ENCODE results near the gene IQCH.

Gene IQCH

DNA sequence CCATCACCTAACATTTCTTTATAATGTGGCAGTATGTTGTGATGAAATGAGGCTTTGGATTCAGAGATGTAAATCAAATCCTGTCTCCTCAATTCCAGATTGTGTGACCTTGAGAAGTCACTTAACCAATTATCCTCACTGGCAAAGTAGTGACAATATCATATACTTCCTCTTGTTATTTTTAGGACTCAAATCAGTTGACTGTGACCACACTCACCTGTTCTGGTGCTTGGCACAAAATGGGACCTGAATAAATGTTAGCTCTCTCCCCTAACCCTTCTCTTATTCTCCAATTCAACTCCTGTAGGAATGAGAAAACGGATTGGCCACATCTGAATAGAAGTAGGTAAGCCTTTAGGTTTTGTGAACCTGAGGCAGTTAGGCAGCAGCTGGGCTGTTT, 42.1 kb downstream of the IQCH start:
- in situ Hi-C loops (cut with MboI; ENCODE audit: low sequenced_read_pairs), result no loop called here

DNA sequence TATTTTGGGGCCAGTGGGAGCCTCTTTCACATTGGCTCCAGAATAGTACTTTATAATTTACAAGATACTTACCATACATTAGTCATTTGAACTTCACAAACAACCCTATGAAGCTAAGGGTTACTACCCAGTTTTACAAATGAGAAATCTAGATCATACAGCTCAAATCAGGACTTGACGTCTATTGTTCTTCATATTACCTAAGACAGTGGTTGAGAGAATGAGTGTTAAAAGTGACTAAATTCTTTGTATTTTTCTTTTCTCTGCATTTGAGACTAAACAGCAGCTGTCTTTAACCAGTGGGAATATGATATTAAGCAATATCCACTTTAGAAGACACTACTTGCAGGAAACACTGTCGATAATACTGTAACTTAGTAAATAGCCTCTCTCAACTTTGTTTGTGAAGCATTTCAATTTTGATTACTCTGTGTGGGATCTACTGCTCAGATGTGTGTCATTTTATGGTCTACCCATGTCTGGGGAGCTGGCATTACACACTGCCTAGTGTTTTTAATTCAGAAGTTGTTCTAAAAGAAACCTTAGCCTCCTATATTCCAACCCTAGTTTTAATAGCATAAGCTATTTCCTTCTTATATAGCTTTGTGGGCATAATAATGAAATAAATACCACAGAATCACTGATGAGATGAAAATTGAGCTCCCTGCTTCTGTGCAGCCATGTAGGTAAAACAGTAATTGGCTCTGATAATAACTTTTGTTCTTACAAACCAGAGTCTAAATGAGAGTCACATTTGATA, 45.9 kb downstream of the IQCH start:
- in situ Hi-C loops (cut with MboI; ENCODE audit: low sequenced_read_pairs), result loop anchor here (10.0 kb wide), 1 partner anchor 346 kb away; no protein-coding TSS in a partner anchor

DNA sequence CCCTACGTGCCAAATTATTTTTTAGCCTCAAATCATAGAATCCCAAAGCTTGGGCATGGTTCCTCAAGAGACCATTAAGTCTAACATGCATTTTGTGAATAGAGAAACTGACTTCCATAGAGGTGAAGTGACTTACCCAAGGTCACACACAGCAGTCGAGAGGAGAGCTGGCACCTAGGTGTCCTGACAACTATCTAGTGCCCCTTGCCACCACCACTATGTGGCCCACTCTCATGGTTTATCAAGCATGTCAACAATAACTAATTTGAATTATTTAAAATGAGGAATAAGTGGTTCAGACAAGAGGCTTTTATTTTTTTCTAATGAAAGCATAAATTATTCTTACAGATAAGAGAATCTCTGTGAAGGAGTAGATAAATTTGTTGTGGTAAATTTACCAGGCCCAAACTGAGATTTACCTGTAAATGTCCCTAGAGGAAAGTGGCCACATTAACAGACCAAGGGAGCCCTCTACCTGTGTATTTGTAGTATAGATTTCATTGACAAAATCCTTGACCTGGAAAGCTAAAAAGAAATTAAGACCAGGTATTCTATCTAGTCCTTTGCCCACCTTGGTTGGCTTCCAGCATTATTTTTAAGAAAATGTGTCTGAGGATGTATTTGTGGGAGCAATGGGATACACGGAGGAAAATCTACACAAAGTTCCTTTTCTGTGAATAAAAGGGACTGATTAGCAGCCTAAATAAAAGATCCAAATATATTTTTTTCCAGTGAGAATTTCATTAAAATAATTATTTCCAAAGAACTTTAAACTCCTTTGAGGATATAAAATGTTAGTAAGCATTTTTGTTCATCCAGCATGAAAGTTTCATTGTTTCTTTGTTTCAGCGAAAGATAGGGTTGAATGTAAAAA, 49.1 kb downstream of the IQCH start:
- in situ Hi-C loops (cut with MboI; ENCODE audit: low sequenced_read_pairs), result loop anchor here (10.0 kb wide), 1 partner anchor 349 kb away; no protein-coding TSS in a partner anchor

GRCh38 chr15:67304778-67305177, 50.2 kb downstream of the IQCH start:
- in situ Hi-C loops (cut with MboI; ENCODE audit: low sequenced_read_pairs), result loop anchor here (10.0 kb wide), 1 partner anchor 350 kb away; no protein-coding TSS in a partner anchor

- in situ Hi-C loops (cut with MboI; ENCODE audit: low sequenced_read_pairs), result loop anchor here (10.0 kb wide), 1 partner anchor 351 kb away; no protein-coding TSS in a partner anchor
Observed at GRCh38 chr15:67305506-67305905, 50.9 kb downstream of the IQCH start.

DNA sequence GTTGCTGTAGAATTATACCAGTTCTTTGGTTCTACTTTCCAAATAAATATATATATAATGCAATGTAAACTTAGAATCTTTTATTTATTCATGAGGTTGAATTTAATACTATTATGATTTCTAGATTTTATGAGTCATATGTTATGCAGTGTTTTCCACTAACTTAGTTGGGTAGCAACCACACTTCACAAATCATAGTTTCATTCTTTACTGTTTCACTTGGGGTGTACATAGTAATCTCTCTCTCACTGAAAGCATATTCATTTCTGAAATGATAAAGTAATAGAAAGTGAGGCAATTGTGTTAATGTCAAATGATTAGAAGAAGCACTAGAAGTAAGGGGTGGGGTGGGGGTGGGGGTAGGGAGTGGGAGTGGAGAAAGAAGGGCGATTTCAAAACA, 52.6 kb downstream of the IQCH start:
- in situ Hi-C loops (cut with MboI; ENCODE audit: low sequenced_read_pairs), result loop anchor here (10.0 kb wide), 1 partner anchor 352 kb away; no protein-coding TSS in a partner anchor

DNA sequence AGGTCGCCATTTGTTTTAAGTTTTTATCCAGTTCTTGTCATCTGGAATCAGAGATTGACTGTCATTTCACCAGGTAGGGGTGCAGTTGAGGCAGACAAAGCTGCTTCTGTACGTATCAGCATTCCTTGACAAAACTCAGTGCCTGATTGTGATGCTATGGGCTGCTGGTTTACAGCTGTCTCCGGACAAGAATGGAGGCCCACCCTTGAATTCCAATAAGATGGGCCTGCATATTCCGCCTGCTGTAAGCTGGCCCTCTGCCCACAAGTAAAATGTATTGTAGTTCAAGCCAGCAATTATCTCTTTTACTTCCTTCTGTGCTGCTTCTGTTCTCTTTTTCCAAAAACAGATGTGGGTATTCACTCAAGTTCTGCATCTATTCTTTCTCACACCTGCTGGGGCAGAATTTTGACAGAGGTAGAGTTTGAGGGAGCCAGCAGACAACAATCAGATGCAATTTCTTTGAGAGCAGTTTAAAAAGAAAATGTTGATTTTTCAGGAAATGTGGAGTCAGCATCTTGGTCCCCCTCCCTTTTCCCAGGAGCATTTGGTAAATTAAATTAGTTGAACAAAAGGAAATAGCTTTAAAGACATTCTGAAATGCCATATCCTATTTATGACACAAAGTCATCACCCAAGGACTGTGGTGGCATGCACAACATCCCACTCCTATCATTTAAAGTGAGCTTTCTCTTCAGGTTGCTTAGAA, 53.5 kb downstream of the IQCH start:
- in situ Hi-C loops (cut with MboI; ENCODE audit: low sequenced_read_pairs), result loop anchor here (10.0 kb wide), 1 partner anchor 353 kb away; no protein-coding TSS in a partner anchor

- in situ Hi-C loops (cut with MboI; ENCODE audit: low sequenced_read_pairs), result no loop called here
Observed at GRCh38 chr15:67311731-67312130, 57.1 kb downstream of the IQCH start.

GRCh38 chr15:67319961-67320360, 65.4 kb downstream of the IQCH start:
- in situ Hi-C loops (cut with MboI; ENCODE audit: low sequenced_read_pairs), result no loop called here

- in situ Hi-C loops (cut with MboI; ENCODE audit: low sequenced_read_pairs), result no loop called here
Observed at GRCh38 chr15:67321352-67321751, 66.8 kb downstream of the IQCH start.

DNA sequence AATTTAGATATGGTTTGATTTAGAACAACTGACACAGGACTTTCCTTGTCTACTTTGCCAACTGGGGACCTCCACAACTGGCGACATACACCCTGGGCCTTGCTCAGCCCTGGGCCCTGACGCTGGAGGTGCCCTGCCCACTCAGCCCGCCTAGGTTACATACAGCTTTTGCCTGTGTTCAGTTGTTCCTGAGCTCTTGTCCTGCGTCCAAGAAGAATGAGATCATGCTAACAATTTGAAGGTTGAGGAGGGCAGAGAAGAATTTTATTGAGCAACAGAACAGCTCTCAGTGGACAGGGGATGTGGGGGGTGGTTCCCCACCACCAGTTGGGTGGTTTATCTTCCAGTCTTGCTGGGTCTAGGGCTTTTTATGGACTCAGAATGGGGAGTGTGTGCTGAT, 67.9 kb downstream of the IQCH start:
- in situ Hi-C loops (cut with MboI; ENCODE audit: low sequenced_read_pairs), result no loop called here

DNA sequence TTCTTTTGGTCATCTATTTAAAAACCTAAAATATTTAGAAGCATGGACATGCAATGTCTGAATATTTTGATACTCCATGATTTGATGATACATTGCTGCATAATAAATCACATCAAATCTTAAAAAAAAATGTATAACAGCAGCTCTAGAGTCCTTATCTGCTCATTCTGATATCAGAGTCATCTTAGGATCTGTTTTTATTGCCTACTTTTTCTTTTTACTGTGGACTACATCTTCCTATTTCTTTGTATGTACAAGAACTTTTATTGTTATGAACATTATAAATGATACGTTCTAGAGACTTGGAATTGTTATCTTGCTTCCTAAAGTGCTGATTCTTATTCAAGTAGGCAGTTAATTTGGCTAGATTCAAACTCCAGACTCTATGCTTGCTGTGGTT, 72.7 kb downstream of the IQCH start:
- in situ Hi-C loops (cut with MboI; ENCODE audit: low sequenced_read_pairs), result no loop called here

DNA sequence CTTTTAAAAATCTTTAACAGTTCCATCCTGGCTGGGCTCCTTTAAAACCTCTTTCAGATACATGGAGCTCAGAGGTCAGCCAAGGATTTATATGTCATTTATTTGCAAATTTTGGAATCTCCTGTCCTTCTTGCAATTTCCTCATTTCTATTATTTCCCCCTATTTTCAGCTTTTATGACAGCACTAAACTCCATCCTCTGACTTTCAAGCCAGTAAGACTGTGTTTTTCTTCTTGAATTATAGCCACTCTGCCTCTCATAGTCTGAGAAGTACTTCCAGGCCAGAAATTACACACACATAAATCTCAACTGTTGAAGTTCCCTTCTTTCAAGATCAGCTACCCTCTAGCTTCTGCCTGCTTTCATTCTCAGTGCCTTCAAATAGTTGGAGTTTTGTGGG, 73.2 kb downstream of the IQCH start:
- in situ Hi-C loops (cut with MboI; ENCODE audit: low sequenced_read_pairs), result no loop called here

GRCh38 chr15:67329984-67330733, 75.6 kb downstream of the IQCH start:
- in situ Hi-C loops (cut with MboI; ENCODE audit: low sequenced_read_pairs), result no loop called here

GRCh38 chr15:67331676-67332075, 77.1 kb downstream of the IQCH start:
- in situ Hi-C loops (cut with MboI; ENCODE audit: low sequenced_read_pairs), result no loop called here

DNA sequence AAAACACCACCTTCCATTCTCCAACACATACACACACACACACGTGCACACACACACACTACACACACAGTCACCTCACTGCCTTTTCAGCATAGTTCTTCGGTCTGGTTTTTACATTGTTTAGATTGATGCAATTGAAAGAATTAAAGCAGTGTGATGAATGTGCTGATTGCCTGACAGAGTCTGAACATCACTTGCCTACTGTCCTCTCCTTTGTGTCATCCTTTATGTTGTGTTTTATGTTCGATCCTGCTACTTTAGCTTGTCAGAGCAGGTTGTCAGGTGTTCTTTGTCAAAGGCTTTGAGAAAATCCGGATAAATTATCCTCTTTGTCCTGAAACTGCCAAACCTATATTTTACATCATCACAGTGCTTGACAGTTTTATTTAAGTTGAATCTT, 80.4 kb downstream of the IQCH start:
- in situ Hi-C loops (cut with MboI; ENCODE audit: low sequenced_read_pairs), result no loop called here

DNA sequence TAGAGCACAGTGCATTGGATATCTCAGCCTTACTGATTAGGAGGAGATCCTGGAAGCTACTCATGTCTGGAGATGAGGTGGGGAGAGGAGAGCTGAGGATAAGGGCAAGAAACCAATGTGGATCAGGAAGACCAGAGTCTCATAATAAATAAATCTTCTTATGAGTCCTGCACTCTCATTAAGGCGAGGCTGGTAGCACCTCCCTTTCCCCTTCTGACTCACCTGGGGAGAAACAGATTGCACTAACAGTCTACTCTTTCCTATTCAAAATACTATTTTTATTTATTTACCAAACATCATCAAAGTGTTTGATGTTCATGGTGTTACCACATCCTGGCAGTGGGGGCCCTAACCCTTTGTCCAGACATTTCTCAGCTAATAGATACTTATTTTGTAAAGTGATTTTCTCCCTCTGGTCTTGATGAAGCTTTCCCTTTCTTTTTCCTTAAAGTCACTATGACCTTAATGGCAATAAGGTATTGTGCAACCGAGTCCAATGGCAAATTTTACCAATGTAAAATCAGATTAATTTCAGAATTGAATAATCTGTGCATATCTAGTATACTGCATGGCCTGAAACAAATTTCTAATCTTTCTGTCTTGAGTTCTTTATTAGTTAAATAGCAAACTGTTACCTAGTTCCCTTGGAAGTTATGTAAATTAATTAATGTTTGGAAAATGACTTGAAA, 81.1 kb downstream of the IQCH start:
- in situ Hi-C loops (cut with MboI; ENCODE audit: low sequenced_read_pairs), result no loop called here

- in situ Hi-C loops (cut with MboI; ENCODE audit: low sequenced_read_pairs), result no loop called here
Observed at GRCh38 chr15:67340630-67341029, 86.0 kb downstream of the IQCH start.

- in situ Hi-C loops (cut with MboI; ENCODE audit: low sequenced_read_pairs), result no loop called here
Observed at GRCh38 chr15:67341539-67341938, 87.0 kb downstream of the IQCH start.

- in situ Hi-C loops (cut with MboI; ENCODE audit: low sequenced_read_pairs), result no loop called here
Observed at GRCh38 chr15:67343206-67343605, 88.6 kb downstream of the IQCH start.

Data from HL-60/S4 treated with phorbol 12-myristate 13-acetate at 8.2 ng/mL for 4 days and 3 days (cell line).